Fibroblast of lung (primary cell): Measurements from ENCODE around the gene NUDT14.

ENCODE experiments used
- CTCF ChIP-seq, 2 donors: IDR thresholded peaks in 1 of 2; conservative IDR thresholded peaks in 1 of 2; 1 replicate in 1 of 2; 2 replicates in 1 of 2; pipeline ENCODE4 v1.5.1; 2011 to 2012; ENCODE audit warnings: low read length in 2 of 2, control low read depth in 1 of 2, inconsistent platforms in 1 of 2, low read depth in 1 of 2, mild to moderate bottlenecking in 1 of 2
- EZH2 ChIP-seq: IDR thresholded peaks from 2 replicates; pipeline ENCODE4 v1.5.1; 2012; ENCODE audit warnings: low read length, control low read depth, mild to moderate bottlenecking; ENCODE audit errors: missing control alignments

- TF ChIP-seq CTCF (conservative IDR thresholded peaks at IDR 0.05 in 1 of 2, IDR thresholded peaks at IDR 0.05 in 1 of 2; ENCODE audit: low read depth in 1 of 2, low read length in 2 of 2): no peak
- no peak for TF ChIP-seq EZH2
These were observed 27.8 kb downstream of the NUDT14 start for GRCh38 chr14:105153331-105153731.
